Osteocyte (in vitro differentiated cells): ENCODE results near the gene RRH. TPM values are rescaled to one million over a fixed set of nuclear protein-coding genes. Genes with fewer than 3 reads are reported as not detected.

Source experiments
- DNase-seq: peaks from one replicate; pipeline ENCODE4 v3.0.0; 2021; ENCODE audit warnings: mixed read lengths; ENCODE audit not compliant: unreplicated experiment; ENCODE audit errors: extremely low spot score
- H3K27ac Mint-ChIP-seq: one replicate; pipeline ENCODE4 v1.8.0; 2021; ENCODE audit warnings: mild to moderate bottlenecking, mixed read lengths; ENCODE audit not compliant: unreplicated experiment
- H3K27me3 Mint-ChIP-seq: one replicate; pipeline ENCODE4 v1.8.0; 2021; ENCODE audit warnings: mixed read lengths; ENCODE audit not compliant: unreplicated experiment
- H3K36me3 Mint-ChIP-seq: one replicate; pipeline ENCODE4 v1.8.0; 2021; ENCODE audit warnings: mixed read lengths; ENCODE audit not compliant: unreplicated experiment
- H3K4me1 Mint-ChIP-seq: one replicate; pipeline ENCODE4 v1.8.0; 2021; ENCODE audit warnings: mixed read lengths; ENCODE audit not compliant: unreplicated experiment
- H3K4me3 Mint-ChIP-seq: one replicate; pipeline ENCODE4 v1.8.0; 2021; ENCODE audit warnings: mild to moderate bottlenecking, moderate library complexity, mixed read lengths; ENCODE audit not compliant: unreplicated experiment
- H3K9me3 Mint-ChIP-seq: one replicate; pipeline ENCODE4 v1.8.0; 2021; ENCODE audit warnings: mixed read lengths; ENCODE audit not compliant: unreplicated experiment
- total RNA-seq: library from RNA; stranded (reverse); gene quantifications from 2 replicates; pipeline ENCODE4 v1.2.1, GENCODE V29; 2021
- TF ChIP-seq, protein P1 (sequence below): fragments of 200-600 bp; sonication (generic); IDR thresholded peaks from 2 replicates; pipeline ENCODE4 v1.5.0; 2021; ENCODE audit warnings: antibody characterized with exemption, mild to moderate bottlenecking, moderate library complexity

The RRH gene
- total RNA-seq, 1 donor from 2014 or later: not detected

DNA sequence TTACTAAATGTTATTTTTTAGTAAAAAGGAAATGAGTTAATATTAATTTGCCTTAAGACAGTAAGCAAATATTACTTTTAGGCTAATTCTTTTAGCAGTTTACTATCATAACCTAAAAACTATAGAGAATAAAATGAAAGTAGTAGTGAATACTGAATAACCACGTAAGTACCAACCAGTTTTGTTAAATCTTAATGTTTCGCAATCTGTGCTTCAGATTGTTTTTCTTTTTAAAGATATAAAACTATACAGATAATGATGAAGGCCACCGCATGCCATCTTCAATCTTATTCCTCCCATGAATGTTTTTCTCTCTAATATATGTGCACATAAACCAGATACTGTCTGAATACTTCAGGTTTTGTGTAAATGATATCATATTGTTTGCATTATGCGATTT lies 6.0 kb downstream of the RRH start:
- H3K36me3 Mint-ChIP-seq: peaks cover 2% of the 10 kb centered on the region
- H3K9me3 Mint-ChIP-seq: no peaks in the 10 kb centered on the region
- H3K4me1 Mint-ChIP-seq: no peaks in the 10 kb centered on the region
- no peak overlapping the region for H3K4me3 Mint-ChIP-seq
- no peaks in the 10 kb centered on the region for H3K27me3 Mint-ChIP-seq
- TF ChIP-seq, protein P1, sequence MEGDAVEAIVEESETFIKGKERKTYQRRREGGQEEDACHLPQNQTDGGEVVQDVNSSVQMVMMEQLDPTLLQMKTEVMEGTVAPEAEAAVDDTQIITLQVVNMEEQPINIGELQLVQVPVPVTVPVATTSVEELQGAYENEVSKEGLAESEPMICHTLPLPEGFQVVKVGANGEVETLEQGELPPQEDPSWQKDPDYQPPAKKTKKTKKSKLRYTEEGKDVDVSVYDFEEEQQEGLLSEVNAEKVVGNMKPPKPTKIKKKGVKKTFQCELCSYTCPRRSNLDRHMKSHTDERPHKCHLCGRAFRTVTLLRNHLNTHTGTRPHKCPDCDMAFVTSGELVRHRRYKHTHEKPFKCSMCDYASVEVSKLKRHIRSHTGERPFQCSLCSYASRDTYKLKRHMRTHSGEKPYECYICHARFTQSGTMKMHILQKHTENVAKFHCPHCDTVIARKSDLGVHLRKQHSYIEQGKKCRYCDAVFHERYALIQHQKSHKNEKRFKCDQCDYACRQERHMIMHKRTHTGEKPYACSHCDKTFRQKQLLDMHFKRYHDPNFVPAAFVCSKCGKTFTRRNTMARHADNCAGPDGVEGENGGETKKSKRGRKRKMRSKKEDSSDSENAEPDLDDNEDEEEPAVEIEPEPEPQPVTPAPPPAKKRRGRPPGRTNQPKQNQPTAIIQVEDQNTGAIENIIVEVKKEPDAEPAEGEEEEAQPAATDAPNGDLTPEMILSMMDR: no peak
- no peak overlapping the region for H3K27ac Mint-ChIP-seq
- no peak for DNase-seq

DNA sequence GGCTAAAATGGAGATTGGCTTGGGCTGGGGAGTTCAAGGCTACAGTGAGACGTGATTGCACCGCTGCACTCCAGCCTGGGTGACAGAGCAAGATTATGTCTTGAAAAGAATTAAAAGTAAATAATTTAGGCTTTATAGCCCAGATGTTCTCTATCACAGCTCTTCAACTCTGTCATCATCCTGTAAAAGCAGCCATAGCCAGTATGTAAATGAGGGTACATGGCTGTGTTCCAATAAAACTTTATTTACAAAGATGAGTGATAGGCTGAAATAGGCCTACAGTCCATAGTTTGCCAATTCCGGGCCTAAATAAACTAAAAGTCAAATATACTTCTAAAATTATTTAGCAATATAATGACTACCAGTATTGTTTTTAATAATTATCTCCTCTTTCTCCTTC lies 9.2 kb downstream of the RRH start:
- H3K9me3 Mint-ChIP-seq: no peaks in the 10 kb centered on the region
- H3K27me3 Mint-ChIP-seq: peaks cover 4% of the 10 kb centered on the region
- DNase-seq: no peak
- TF ChIP-seq, protein P1: no peak
- no peak overlapping the region for H3K4me3 Mint-ChIP-seq
- no peak overlapping the region for H3K27ac Mint-ChIP-seq
- H3K4me1 Mint-ChIP-seq: no peaks in the 10 kb centered on the region
- H3K36me3 Mint-ChIP-seq: no peaks in the 10 kb centered on the region

DNA sequence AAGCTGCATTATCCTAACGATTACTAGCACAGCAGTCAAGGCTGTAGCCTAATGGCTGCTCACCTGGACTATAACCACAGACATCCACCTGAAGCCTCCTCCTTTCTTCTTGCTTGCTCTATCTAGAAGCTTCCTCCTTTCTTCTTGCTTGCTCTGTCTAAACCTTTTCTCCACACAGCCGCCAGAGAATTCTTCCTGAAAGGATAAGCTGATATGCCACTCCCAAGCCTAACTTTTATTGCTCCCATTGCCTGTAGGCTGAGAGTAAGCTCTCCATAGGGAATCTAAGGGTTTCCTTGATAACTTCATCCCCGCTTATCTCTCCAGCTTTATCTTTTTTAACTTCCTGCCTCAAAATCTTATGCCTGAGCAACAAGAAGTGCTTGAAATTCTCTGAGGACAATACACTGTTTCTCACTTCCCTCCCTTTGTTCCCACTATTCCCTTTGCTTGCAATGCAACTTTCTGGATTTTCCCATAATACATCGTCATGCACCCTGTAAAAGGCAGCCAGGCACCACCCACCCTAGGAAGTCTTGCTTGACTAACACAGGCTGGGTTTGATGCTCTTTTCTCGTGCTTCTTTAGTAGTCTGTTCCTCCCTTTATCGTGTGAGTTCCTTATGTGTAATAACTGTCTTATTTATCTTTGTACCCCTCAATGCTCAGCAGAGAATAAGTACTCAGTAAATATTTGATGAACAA lies 18.8 kb downstream of the RRH start:
- Mint-ChIP-seq H3K36me3 (no peaks in the 10 kb centered on the region), H3K27ac (no peak overlapping the region), H3K9me3 (no peaks in the 10 kb centered on the region), H3K27me3 (peaks cover 13% of the 10 kb centered on the region), H3K4me1 (no peaks in the 10 kb centered on the region), H3K4me3 (no peak overlapping the region)
- TF ChIP-seq, protein P1: no peak
- DNase-seq: no peak

DNA sequence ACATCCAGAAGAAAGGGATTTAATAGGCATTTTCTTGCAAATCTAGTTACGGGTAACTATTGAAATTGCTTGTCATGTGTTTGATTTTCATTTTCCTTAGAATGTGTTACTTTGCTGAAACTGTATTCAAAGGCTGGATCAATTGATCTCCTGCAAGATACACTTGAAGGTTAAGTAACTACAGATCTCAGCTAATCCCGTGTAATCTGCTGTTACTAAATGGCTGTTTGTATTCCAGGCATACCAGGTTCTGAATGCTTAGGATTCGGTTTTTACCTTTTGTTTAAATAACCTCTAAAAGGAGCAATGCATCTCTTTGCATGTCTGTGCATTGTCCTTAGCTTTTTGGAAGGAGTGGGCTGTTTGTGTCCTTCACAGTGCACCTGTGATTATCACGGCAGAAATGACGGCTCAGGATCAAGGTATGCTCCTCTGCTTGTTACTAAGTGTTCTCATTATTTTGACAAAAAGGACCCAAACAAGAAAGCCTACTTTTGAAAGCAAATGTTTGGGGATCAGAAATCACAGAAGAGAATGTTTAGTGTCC lies 20.2 kb downstream of the RRH start, which contains the start of gene LRIT3:
Gene LRIT3 (plus strand): TSS at position 212 of the 547 bp plus-strand sequence. CDS start 95 bp downstream, at position 307.
- TF ChIP-seq, protein P1: no peak
- H3K27me3 Mint-ChIP-seq: peaks cover 13% of the 10 kb centered on the region
- H3K4me1 Mint-ChIP-seq: no peaks in the 10 kb centered on the region
- no peak for DNase-seq
- no peak within 1 kb of the TSS for H3K4me3 Mint-ChIP-seq
- H3K36me3 Mint-ChIP-seq: no peaks in the 10 kb centered on the region
- H3K27ac Mint-ChIP-seq: no peak within 1 kb of the TSS
- no peaks in the 10 kb centered on the region for H3K9me3 Mint-ChIP-seq

DNA sequence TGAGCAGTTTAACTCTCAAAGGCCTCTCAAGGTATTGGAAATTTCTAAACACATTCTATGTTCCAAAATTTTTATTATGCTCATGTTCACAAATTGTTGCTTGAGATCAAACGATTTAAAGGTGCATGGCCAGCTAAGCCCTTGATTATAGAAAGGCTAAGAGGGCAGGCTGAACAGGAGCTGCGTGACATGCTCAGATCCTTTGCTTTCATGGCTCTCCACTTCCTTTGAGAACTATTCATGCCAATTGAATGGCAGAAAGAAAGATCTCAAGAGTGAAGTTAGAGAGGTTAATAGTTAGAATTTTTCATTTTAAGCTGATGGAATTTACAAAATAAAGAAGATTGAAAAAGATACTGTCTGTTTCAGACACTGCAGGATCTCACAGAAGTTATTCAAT lies 20.7 kb downstream of the RRH start:
- Mint-ChIP-seq H3K27me3 (peaks cover 16% of the 10 kb centered on the region), H3K36me3 (no peaks in the 10 kb centered on the region), H3K27ac (no peak overlapping the region), H3K4me1 (no peaks in the 10 kb centered on the region), H3K9me3 (no peaks in the 10 kb centered on the region), H3K4me3 (no peak overlapping the region)
- no peak for DNase-seq
- TF ChIP-seq, protein P1: no peak
